ENCODE results near the gene MAST1.

Gene MAST1

DNA sequence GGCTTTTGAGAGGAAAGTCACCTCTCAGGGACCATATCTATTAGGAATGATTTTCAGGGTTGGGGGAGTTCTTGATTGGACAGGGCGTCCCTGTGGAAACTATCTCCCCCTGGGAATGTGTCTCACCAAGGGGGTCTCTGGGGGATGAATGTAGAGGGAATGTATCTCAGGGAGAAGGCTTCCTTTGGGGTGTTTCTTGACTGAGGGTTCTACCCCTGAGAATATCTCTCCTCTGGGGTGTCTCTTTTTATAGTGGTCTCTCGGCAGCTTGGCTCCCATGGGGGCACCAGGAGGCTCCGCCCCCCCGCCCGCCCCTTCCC is 4.9 kb upstream of the MAST1 start:
- Histone ChIP-seq H3K4me2 (ENCODE audit: low read depth, low read length) (peak overlapping the region; percentile 53), H3K9me2 (replicated peaks; ENCODE audit: insufficient read depth, low read length) (no peaks in the 10 kb centered on the region), H3K27ac (ENCODE audit: low read length) (no peak overlapping the region), H3F3A (ENCODE audit: insufficient read depth, low read length) (no peaks in the 10 kb centered on the region), H3K27me3 (replicated peaks; ENCODE audit: insufficient read depth, low read length) (peaks cover 78% of the 10 kb centered on the region), H3K4me3 (ENCODE audit: low read length) (no peak overlapping the region; the same call in 1 of the 2 replicates), H3K9me3 (replicated peaks; ENCODE audit: insufficient read depth, low read length) (no peaks in the 10 kb centered on the region), H4K20me1 (ENCODE audit: insufficient read depth, low read length) (no peaks in the 10 kb centered on the region), H3K9ac (ENCODE audit: low read length) (no peak overlapping the region), H3K4me1 (ENCODE audit: low read length) (peaks cover 3% of the 10 kb centered on the region; the same call in 1 of the 2 replicates), H3K79me2 (ENCODE audit: low read length) (no peaks in the 10 kb centered on the region), H3K36me3 (replicated peaks; ENCODE audit: insufficient read depth, low read length) (no peaks in the 10 kb centered on the region), H2AFZ (ENCODE audit: low read length) (no peak overlapping the region)
- TF ChIP-seq EZH2phosphoT487 (IDR thresholded peaks at IDR 0.05; ENCODE audit: low read length): no peak
- TF ChIP-seq EZH2 (optimal IDR thresholded peaks at IDR 0.05; ENCODE audit: low read depth, low read length): no peak
- TF ChIP-seq, protein P1, sequence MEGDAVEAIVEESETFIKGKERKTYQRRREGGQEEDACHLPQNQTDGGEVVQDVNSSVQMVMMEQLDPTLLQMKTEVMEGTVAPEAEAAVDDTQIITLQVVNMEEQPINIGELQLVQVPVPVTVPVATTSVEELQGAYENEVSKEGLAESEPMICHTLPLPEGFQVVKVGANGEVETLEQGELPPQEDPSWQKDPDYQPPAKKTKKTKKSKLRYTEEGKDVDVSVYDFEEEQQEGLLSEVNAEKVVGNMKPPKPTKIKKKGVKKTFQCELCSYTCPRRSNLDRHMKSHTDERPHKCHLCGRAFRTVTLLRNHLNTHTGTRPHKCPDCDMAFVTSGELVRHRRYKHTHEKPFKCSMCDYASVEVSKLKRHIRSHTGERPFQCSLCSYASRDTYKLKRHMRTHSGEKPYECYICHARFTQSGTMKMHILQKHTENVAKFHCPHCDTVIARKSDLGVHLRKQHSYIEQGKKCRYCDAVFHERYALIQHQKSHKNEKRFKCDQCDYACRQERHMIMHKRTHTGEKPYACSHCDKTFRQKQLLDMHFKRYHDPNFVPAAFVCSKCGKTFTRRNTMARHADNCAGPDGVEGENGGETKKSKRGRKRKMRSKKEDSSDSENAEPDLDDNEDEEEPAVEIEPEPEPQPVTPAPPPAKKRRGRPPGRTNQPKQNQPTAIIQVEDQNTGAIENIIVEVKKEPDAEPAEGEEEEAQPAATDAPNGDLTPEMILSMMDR (IDR thresholded peaks at IDR 0.05; ENCODE audit: low read length): no peak
- no peak for DNase-seq

DNA sequence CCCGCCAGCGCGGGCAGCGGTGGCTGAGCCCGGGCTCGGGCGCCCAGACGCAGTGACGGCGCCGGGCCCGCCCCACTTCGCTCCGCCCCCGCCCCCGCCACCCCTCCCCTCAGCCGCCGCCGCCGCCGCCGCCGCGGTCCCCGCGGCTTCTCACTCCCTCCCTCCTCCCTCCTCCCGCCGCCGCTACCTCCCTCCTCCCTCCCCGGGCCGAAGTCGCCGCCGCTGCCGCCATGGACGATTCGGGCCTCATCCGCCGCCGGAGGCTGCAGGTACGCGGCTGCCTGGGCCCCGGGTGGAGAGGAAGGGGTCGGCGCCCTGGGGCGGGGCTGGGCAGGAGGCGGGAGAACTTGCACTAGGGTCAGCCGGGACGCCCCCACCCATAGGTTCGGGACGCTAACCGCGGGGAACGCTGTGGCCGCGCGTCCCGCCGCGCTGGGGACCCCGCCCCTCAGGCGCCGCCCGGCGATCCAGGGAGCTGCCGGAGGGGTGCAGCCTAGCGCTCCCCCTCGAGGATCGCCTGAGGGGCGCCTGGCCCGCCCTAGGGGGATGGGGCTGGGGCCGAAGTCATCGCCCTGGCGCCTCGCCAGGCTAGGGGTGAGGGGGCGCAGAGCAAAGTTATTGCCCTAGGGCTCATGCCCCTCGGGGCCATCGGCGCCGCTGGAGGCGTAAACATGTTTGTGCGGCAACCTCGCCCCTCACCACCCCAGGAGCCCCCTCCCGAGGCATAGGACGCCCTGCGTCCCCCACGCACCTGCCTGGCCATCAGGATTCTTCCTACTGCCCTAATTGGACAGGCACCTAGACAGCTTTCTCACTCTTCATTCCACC is 4.4 kb upstream of the MAST1 start:
- H3K9me3 ChIP-seq (replicated peaks; ENCODE audit: insufficient read depth, low read length): no peaks in the 10 kb centered on the region
- H3K4me3 ChIP-seq (ENCODE audit: low read length): peak overlapping the region; percentile 37; the same call in 1 of the 2 replicates
- no peak for TF ChIP-seq EZH2phosphoT487 (IDR thresholded peaks at IDR 0.05; ENCODE audit: low read length)
- TF ChIP-seq, protein P1 (IDR thresholded peaks at IDR 0.05; ENCODE audit: low read length): no peak
- no peak for TF ChIP-seq EZH2 (optimal IDR thresholded peaks at IDR 0.05; ENCODE audit: low read depth, low read length)
- peaks cover 3% of the 10 kb centered on the region; the same call in 1 of the 2 replicates for H3K4me1 ChIP-seq (ENCODE audit: low read length)
- H2AFZ ChIP-seq (ENCODE audit: low read length): no peak overlapping the region
- no peaks in the 10 kb centered on the region for H3K36me3 ChIP-seq (replicated peaks; ENCODE audit: insufficient read depth, low read length)
- H3K4me2 ChIP-seq (ENCODE audit: low read depth, low read length): peak overlapping the region; percentile 71; the same call in 1 of the 2 replicates
- H3K9me2 ChIP-seq (replicated peaks; ENCODE audit: insufficient read depth, low read length): no peaks in the 10 kb centered on the region
- no peaks in the 10 kb centered on the region for H4K20me1 ChIP-seq (ENCODE audit: insufficient read depth, low read length)
- H3K79me2 ChIP-seq (ENCODE audit: low read length): no peaks in the 10 kb centered on the region
- H3F3A ChIP-seq (ENCODE audit: insufficient read depth, low read length): no peaks in the 10 kb centered on the region
- peak; percentile 24 for DNase-seq
- no peak overlapping the region for H3K9ac ChIP-seq (ENCODE audit: low read length)
- no peak overlapping the region for H3K27ac ChIP-seq (ENCODE audit: low read length)
- peaks cover 78% of the 10 kb centered on the region for H3K27me3 ChIP-seq (replicated peaks; ENCODE audit: insufficient read depth, low read length)

DNA sequence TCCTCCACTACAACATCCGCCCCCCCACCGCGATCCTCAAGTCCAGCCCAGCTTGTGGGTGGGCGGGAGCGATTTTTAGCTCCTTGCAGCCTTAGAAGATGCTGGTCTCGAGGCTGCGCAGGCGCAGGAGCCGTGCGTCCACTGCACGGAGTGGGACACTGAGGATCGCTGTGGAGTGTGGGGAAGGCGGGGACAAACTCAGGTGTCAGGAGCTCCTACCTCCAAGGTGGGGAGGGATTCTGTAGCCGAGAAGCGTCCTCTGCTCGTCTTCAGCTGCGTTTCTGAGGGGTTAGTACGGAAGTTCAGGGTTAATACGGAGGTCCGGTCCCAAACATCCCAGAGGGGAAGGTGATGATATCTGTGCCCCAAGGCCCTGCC is 3.8 kb upstream of the MAST1 start, which contains the start of gene RTBDN:
Gene RTBDN, minus strand, starts transcription at position 14 of the 378 bp plus-strand sequence. CDS start 4,600 bp downstream, outside the sequence.
- Histone ChIP-seq H2AFZ (ENCODE audit: low read length) (no peak within 1 kb of the TSS), H3K9ac (ENCODE audit: low read length) (no peak within 1 kb of the TSS), H3K4me1 (ENCODE audit: low read length) (peaks cover 3% of the 10 kb centered on the region; the same call in 1 of the 2 replicates), H3K36me3 (replicated peaks; ENCODE audit: insufficient read depth, low read length) (no peaks in the 10 kb centered on the region), H3K27me3 (replicated peaks; ENCODE audit: insufficient read depth, low read length) (peaks cover 78% of the 10 kb centered on the region), H3K79me2 (ENCODE audit: low read length) (no peaks in the 10 kb centered on the region), H3K9me2 (replicated peaks; ENCODE audit: insufficient read depth, low read length) (no peaks in the 10 kb centered on the region), H3K4me3 (ENCODE audit: low read length) (peak within 1 kb of the TSS; percentile 37; the same call in 1 of the 2 replicates), H3K27ac (ENCODE audit: low read length) (no peak within 1 kb of the TSS), H4K20me1 (ENCODE audit: insufficient read depth, low read length) (no peaks in the 10 kb centered on the region), H3F3A (ENCODE audit: insufficient read depth, low read length) (no peaks in the 10 kb centered on the region), H3K4me2 (ENCODE audit: low read depth, low read length) (peak within 1 kb of the TSS; percentile 71), H3K9me3 (replicated peaks; ENCODE audit: insufficient read depth, low read length) (no peaks in the 10 kb centered on the region)
- DNase-seq: no peak
- TF ChIP-seq EZH2phosphoT487 (IDR thresholded peaks at IDR 0.05; ENCODE audit: low read length): no peak
- TF ChIP-seq, protein P1 (IDR thresholded peaks at IDR 0.05; ENCODE audit: low read length): no peak

Measured in MM.1S (cell line).